Esophagus muscularis mucosa (tissue), 4 donors: Measurements from ENCODE around the gene ALDH5A1. TPM values are rescaled to one million over a fixed set of nuclear protein-coding genes. Genes with fewer than 3 reads are reported as not detected.

ENCODE experiments used
- DNase-seq: peaks from one replicate; pipeline ENCODE4 v3.0.0-alpha.2; 2017; ENCODE audit errors: extremely low spot score
- H3K27ac ChIP-seq, 4 donors: fragments of 200-600 bp; sonication (generic); replicated peaks in 1 of 4; 1 replicate in 3 of 4; 2 replicates in 1 of 4; pipeline ENCODE4 v1.5.1; 2016 to 2019; ENCODE audit warnings: mild to moderate bottlenecking in 1 of 4
- H3K27me3 ChIP-seq, 4 donors: fragments of 200-600 bp; sonication (generic); one replicate each; pipeline versions ENCODE4 v1.5.1 to v1.6.0; 2016 to 2019
- H3K36me3 ChIP-seq, 4 donors: fragments of 200-600 bp; sonication (generic); one replicate each; pipeline ENCODE4 v1.5.1; 2016 to 2019
- H3K4me1 ChIP-seq, 4 donors: fragments of 200-600 bp; sonication (generic); one replicate each; pipeline ENCODE4 v1.5.1; 2016 to 2019
- H3K4me3 ChIP-seq, 4 donors: fragments of 200-600 bp; sonication (generic); 1 replicate in 2 of 4; 2 replicates in 2 of 4; pipeline ENCODE4 v1.5.1; 2016 to 2019; ENCODE audit warnings: mild to moderate bottlenecking in 4 of 4, moderate library complexity in 1 of 4
- H3K9me3 ChIP-seq, 4 donors: fragments of 200-600 bp; sonication (generic); 1 replicate in 3 of 4; 2 replicates in 1 of 4; pipeline ENCODE4 v1.5.1; 2016 to 2019
- EP300 ChIP-seq: sonication (generic); formaldehyde crosslinking; IDR thresholded peaks from one replicate; pipeline ENCODE4 v1.6.1; 2017; ENCODE audit warnings: antibody characterized with exemption
- POLR2A ChIP-seq: fragments of 450-650 bp; IDR thresholded peaks from one replicate; pipeline ENCODE4 v1.6.1; 2017; ENCODE audit warnings: antibody characterized with exemption, moderate library complexity, mild to moderate bottlenecking, low read depth
- POLR2AphosphoS5 ChIP-seq, 2 donors: sonication (generic); formaldehyde crosslinking; IDR thresholded peaks; one replicate each; pipeline ENCODE4 v1.6.1; 2017; ENCODE audit warnings: antibody characterized with exemption in 2 of 2
- WGBS: methylation state at CpG from one replicate; pipeline ENCODE4 v1.1.5; 2018; 5-methylcytosine and 5-hydroxymethylcytosine counted together
- intact Hi-C: fragments of 100-400 bp; cut with DNase I; formaldehyde crosslinking; loops from one replicate; pipeline ENCODE4 v1.15.1; 2023
- total RNA-seq, 4 donors: library from RNA; depleted of rRNA; stranded (reverse); fragments of >200 nt; gene quantifications; one replicate each; pipeline versions ENCODE4 v1.1.0 to v1.2.1, GENCODE V29; 2016
- TF ChIP-seq, protein P1 (sequence below), 3 experiments: fragments of 200-600 bp in 2 of 3; fragments of 450-650 bp in 1 of 3; sonication (generic) in 2 of 3; IDR thresholded peaks; one replicate each; pipeline ENCODE4 v1.5.1; 2017 to 2019; ENCODE audit warnings: antibody characterized with exemption in 3 of 3, mild to moderate bottlenecking in 2 of 3, moderate library complexity in 1 of 3

ALDH5A1 gene
- total RNA-seq, 4 donors from 2014 or later = 2.5 to 3.5 (median 3.3) TPM

DNA sequence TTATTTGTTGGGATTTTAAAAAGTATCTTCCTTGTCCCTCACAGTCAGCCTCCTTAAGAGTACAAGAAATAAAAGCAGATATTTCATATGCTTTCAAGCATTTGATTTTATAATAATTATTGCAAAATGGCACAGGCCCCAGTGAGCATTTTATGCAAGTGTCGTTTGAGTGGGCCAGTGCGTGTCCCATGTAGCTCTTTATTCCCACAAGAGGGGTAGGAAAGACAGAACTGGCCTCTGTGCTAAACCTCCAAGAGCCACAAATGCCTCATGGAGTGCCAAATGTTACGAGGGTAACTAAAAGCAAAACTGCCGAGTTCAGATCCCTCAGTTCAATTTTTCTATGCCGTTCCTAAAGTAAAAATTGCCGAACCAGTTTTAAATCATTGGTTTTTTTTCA, 18.1 kb upstream of the ALDH5A1 start:
- peaks cover 0 to 6% (median 0%) of the 10 kb centered on the region in 4 donors for H3K4me1 ChIP-seq
- H3K27ac ChIP-seq = no peak overlapping the region
- peaks cover 0 to 5% (median 0%) of the 10 kb centered on the region in 4 donors for H3K36me3 ChIP-seq
- 94% methylated on average over 6 of the region's 6 CpGs for whole genome bisulfite sequencing
- intact Hi-C loops = no loop called here
- no peak overlapping the region for H3K4me3 ChIP-seq
- no peak for TF ChIP-seq POLR2A
- no peak for TF ChIP-seq POLR2AphosphoS5 (IDR thresholded peaks at IDR 0.05)
- no peak for TF ChIP-seq EP300
- TF ChIP-seq, protein P1, sequence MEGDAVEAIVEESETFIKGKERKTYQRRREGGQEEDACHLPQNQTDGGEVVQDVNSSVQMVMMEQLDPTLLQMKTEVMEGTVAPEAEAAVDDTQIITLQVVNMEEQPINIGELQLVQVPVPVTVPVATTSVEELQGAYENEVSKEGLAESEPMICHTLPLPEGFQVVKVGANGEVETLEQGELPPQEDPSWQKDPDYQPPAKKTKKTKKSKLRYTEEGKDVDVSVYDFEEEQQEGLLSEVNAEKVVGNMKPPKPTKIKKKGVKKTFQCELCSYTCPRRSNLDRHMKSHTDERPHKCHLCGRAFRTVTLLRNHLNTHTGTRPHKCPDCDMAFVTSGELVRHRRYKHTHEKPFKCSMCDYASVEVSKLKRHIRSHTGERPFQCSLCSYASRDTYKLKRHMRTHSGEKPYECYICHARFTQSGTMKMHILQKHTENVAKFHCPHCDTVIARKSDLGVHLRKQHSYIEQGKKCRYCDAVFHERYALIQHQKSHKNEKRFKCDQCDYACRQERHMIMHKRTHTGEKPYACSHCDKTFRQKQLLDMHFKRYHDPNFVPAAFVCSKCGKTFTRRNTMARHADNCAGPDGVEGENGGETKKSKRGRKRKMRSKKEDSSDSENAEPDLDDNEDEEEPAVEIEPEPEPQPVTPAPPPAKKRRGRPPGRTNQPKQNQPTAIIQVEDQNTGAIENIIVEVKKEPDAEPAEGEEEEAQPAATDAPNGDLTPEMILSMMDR (IDR thresholded peaks at IDR 0.05) = no peak
- no peaks in the 10 kb centered on the region for H3K27me3 ChIP-seq
- peak; percentile 53 for DNase-seq
- no peaks in the 10 kb centered on the region for H3K9me3 ChIP-seq

GRCh38 chr6:24477070-24477469, 17.7 kb upstream of the ALDH5A1 start:
- TF ChIP-seq, protein P1 (IDR thresholded peaks at IDR 0.05) = no peak
- no peak for TF ChIP-seq POLR2A
- no peak for TF ChIP-seq EP300
- no peak for TF ChIP-seq POLR2AphosphoS5 (IDR thresholded peaks at IDR 0.05)
- Histone ChIP-seq H3K9me3 (no peaks in the 10 kb centered on the region), H3K27me3 (no peaks in the 10 kb centered on the region), H3K27ac (no peak overlapping the region), H3K36me3 (peaks cover 0 to 5% (median 0%) of the 10 kb centered on the region in 4 donors), H3K4me3 (no peak overlapping the region), H3K4me1 (peaks cover 0 to 5% (median 0%) of the 10 kb centered on the region in 4 donors)
- intact Hi-C loops = no loop called here
- WGBS = 96% methylated on average over 1 of the region's 1 CpG
- no peak for DNase-seq

DNA sequence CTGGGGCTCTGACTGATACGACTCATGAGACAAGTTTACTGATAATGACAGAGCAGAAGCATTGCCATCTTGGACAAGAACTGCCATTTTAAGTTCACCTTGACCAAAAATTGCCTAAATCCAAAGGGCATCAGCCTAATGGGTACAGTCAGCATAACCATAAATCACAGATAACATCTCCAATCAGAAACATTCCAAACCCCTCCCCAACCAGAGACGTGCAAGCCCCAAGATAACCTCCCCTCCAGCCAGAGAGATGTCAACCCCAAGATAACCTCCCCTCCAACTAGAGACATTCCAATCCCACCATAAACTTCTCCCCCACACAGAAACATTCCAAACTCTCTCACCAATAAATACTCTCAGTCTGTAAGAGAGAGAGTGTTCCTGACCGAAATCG, 15.9 kb upstream of the ALDH5A1 start:
- Histone ChIP-seq H3K27ac (no peak overlapping the region), H3K9me3 (no peaks in the 10 kb centered on the region), H3K27me3 (no peaks in the 10 kb centered on the region), H3K4me1 (no peaks in the 10 kb centered on the region), H3K36me3 (peaks cover 0 to 5% (median 0%) of the 10 kb centered on the region in 4 donors), H3K4me3 (no peak overlapping the region)
- peak; percentile 45 for DNase-seq
- intact Hi-C loops = no loop called here
- 67% methylated on average over 4 of the region's 4 CpGs for WGBS
- TF ChIP-seq, protein P1 (IDR thresholded peaks at IDR 0.05) = no peak
- TF ChIP-seq POLR2A (no peak), EP300 (no peak), POLR2AphosphoS5 (IDR thresholded peaks at IDR 0.05) (no peak)

DNA sequence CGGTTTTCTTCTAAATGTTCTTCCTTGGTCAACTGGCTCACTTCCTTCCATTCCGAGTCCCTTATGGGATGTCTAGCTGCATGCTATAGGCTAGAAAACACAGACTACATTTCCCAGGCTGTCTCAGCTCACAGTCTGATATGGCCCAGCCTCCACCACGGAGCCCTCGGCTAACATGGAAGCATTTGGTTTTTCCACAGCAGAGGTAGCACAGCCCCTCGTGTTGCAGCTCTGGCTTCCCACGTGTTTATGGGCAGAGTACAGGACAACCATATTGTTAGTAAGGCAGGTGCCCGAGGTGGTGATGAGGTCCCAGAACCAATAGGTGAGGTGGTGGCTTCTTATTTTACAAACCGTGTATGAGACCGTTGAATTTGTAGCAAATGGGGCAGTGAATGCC, 14.1 kb upstream of the ALDH5A1 start:
- Histone ChIP-seq H3K36me3 (peaks cover 0 to 5% (median 0%) of the 10 kb centered on the region in 4 donors), H3K9me3 (no peaks in the 10 kb centered on the region), H3K4me1 (no peaks in the 10 kb centered on the region), H3K27ac (no peak overlapping the region), H3K4me3 (no peak overlapping the region), H3K27me3 (no peaks in the 10 kb centered on the region)
- 94% methylated on average over 9 of the region's 9 CpGs for WGBS
- TF ChIP-seq POLR2AphosphoS5 (IDR thresholded peaks at IDR 0.05) (no peak), EP300 (no peak), POLR2A (no peak)
- TF ChIP-seq, protein P1 (IDR thresholded peaks at IDR 0.05) = no peak
- intact Hi-C loops = no loop called here
- DNase-seq = peak; percentile 77

- Histone ChIP-seq H3K36me3 (peaks cover 0 to 5% (median 0%) of the 10 kb centered on the region in 4 donors), H3K27me3 (no peaks in the 10 kb centered on the region), H3K4me1 (no peaks in the 10 kb centered on the region), H3K4me3 (no peak overlapping the region), H3K9me3 (no peaks in the 10 kb centered on the region), H3K27ac (no peak overlapping the region)
- intact Hi-C loops = no loop called here
- DNase-seq = peak; percentile 66
- TF ChIP-seq EP300 (no peak), POLR2AphosphoS5 (IDR thresholded peaks at IDR 0.05) (no peak), POLR2A (no peak)
- TF ChIP-seq, protein P1 (IDR thresholded peaks at IDR 0.05) = no peak
- 97% methylated on average over 5 of the region's 5 CpGs for WGBS
Measured at GRCh38 chr6:24481449-24481848, 13.3 kb upstream of the ALDH5A1 start.
